CD4-positive, alpha-beta T cell treated with Interleukin-6 at 100 ng/mL for 8 hours (primary cell): ENCODE data around the gene ZNF281.
"Not testable (repeated sequence)": the region's sequence is repeated elsewhere in the genome, so short reads cannot be mapped to it uniquely, and the experiment has no call there.

Source experiments
- DNase-seq: peaks from one replicate; pipeline ENCODE4 v3.0.0-alpha.2; 2020; ENCODE audit warnings: mixed read lengths, low spot score

The ZNF281 gene

DNA sequence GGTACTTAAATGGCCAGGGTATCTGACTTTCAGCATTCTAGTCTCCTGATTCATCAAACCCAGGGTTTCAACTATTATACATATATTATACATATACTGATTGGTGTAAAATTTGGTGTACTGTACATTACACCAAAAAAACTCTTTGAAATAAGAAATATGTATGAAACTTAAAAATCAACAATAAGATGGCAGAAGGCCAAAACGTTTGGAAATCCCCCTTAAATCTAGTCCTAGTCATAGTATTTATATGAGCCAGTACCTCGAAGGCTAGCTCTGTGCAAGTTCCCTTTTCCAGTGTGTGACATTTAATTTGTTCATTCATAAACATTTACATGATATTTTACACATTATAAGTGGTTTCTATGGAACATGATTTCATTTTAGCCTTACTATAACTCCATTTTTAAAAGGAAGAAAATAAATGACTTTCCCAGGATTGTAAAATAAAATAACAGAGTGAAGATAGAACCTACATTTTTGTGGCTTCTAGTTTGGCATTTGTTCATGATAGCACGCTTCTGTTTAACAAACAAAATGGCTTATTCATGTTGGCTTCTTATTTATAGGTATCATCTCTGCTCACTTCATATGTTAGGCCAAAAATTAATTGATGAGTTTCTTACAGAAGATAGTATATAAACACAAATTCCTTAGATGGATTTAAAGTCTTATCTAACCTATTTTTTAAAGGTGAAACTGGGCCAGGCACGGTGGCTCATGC, 18.8 kb upstream of the ZNF281 start:
- no peak for DNase-seq

DNA sequence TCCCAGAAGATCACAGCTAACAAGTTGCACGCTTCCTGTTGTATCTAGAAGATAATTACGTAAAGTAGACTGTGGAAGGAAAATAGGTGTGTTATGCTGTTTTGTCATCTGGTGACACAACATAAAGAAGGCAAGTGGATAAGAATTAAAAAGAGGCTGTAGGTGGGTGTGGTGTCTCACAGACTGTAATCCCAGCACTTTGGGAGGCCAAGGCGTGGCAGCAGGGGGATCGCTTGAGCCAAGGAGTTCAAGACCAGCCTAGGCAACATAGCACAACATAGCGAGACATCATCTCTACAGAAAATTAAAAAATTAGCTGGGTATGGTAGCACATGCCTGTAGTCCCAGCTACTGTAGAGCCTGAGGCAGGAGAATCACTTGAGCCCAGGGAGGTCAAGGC, 17.9 kb upstream of the ZNF281 start:
- DNase-seq: no peak

DNA sequence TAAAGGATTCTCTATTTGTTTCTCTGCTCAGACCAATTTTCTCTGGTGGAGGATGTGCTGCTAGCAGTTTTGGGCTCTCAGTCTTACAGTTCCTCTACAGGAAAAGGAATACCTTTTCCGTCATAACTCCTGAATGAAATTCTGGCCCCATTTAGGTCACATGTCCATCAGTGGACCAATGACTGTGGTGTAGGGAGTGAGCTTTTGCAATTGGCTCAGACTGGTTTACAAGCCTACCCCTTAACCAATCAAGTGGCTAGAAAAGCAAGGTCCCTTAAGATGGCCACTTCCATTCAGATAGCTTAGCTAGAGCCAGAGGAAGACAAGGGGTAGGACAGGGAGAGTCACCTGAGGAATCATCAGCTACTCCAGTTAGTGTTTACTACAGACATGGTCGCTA, 16.4 kb upstream of the ZNF281 start:
- no peak for DNase-seq

DNA sequence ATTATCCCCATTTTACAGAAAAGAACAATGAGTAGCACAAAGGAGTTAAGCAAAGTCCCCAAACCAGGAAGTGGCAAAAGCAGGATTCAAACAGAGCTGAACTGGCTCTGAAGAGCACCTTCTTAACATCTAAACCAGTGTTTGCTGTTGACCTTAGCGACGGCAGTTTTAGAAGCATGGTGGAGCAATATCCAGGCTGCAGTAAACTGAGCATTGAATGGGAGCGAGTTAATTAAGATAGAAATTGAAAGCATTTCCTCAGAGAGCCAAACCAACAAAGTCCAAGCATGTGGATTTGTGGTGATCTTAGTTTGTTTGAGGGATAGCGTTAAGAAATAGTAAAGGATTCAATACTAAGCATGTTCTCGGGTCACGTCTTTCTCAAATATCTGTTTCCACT, 13.4 kb upstream of the ZNF281 start:
- DNase-seq: no peak

DNA sequence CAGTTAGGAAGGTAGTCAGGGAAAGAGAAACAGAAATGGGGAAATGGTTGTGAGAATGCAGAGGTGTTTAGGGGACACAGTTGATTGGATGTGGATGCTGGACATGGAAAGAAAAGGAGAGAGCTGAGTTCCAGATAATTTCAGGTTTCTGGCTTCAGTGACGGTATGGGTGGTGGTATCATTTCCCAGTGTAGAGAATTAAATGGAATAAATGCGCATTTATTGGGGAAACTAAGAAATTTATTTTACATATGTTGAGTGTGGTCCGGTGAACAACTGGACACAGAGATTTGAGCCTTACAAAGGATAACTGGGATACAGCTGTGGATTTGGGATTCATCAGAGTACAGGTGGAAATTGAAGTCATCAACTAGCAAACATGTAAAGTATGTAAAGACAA, 12.4 kb upstream of the ZNF281 start:
- no peak for DNase-seq

DNA sequence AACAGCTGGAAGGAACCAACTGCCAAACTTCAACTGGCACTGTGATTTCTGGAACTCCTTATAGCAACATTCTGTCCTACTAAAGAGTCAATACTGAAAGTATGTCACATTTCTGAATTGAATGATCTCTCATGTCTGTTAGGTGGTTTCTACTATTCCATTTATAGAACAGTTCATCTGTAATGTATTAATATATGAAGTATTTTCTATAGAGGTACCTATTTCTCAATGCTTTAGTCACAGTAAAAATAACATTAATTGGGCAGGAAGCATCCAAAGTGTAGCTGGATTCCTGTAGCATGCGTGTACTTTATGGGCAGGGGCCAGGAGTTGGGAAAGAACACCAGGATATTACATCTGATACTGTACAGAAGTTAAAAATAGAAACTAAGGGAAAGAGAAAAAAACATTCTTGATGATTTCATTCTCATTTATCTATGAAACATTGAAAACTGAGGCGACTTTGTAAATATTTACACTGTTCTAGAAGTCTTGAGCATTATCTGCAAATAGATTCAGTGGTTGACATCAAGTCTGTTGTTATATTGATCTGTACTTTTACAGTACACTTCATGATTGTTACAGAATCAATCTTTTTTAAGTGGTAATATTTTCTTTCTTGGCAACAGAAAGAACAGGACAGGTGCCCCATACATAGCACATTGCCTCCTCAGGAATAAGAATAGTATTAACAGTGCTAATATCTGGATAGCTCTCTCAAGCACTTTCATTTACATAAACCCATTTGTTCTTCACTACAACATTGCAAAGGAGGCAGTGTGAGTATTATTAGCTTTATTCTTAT, 6.2 kb upstream of the ZNF281 start:
- no peak for DNase-seq

DNA sequence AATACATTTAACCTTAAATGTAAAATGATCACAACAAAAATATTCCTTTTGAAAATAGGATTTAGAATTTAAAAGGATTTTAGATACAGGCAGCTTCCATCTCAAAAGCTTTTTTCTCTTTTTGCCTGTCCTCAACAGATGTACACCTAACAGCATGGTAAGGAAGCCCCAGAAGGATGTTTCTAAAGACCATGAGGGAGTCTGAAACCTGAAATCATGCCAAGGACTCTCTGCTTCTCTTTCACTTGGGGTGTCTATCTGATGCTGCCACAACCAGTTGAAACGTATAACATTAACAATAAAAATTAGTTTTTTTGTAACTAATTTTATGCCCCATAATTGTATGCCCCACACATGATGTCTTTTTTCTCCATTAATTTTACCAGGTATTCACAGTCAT, 5.4 kb upstream of the ZNF281 start:
- no peak for DNase-seq

DNA sequence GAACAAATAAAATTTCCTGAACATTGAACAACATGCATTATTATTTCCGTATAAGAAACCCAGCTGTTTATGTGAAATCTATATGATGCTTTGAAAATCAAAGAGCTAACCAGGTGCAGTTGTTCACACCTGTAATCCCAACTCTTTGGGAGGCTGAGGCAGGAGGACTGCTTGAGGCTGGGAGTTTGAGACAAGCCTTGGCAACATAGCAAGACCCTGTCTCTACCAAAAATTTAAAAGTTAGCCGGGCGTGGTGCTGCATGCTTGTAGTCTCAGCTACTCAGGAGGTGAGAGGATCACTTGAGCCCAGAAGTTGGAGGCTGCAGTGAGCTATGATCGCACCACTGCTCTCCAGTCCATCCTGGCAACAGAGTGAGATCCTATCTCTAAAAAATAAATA, 4.8 kb upstream of the ZNF281 start:
- no peak for DNase-seq

DNA sequence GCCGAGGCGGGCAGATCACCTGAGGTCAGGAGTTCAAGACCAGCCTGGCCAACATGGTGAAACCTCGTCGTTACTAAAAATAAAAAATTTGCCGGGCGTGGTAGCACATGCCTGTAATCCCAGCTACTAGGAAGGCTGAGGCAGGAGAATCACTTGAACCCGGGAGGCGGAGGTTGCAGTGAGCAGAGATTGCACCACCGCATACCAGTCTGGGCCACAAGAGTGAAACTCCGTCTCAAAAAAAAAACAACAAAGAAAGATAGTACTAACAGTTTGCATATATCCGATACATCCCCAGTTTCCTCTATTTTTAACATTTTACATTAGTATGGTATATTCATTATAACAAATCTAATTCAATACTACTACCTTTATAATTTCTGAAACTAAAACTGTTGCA, 3.9 kb upstream of the ZNF281 start:
- not testable (repeated sequence) for DNase-seq

DNA sequence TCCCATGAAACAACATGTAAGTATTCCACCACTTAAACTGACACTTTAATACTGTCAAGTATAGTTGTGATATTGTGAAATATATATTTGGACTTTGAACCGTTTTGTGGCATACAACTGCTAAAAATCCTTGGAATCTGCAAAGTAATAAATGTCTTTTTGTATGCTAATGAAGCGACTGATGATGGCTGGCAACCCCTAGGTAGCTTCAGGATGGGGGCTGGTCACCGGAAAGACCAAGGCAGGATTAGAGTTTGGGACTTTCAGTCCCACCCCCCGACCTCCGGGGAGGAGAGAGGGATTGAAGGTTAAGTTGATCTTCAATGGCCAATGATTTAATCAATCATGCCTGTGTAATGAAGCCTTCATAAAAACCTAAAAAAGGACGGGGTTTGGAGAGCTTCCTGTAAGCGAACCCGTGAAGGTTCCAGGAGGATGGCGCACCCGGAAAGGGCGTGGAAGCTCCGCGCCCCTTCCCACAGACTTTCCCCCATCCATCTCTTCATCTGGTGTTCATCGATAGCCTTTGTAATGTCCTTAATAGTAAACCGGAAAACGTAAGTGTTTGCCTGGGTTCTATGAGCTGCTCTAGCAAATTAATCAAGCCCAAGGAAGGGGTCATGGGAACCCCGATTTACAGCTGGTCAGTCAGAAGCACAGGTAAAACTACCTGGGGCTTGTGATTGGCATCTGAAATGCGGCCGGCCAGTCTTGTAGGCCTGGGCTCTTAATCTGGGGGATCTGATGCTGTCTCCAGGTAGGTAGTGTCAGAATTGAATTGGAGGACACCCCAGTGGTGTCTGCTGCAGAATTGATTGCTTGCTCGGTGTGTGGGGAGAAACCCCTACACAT, 1.8 kb upstream of the ZNF281 start:
- DNase-seq: no peak

DNA sequence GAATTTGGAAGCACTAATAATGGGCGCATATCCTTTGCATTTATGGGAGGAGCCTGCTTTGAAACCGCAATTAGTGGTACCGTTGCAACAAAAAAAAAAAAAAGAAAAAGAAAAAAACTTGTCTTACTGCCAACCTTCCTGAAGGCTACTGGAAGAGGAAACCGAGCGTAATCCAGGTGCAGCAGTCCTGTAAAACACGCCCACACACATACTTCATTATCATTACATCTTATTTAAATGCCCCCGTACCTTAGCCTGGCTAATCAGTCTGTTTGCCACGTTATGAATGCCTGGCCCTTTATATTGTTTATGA, 686 bp upstream of the ZNF281 start:
- DNase-seq: peak; percentile 29

DNA sequence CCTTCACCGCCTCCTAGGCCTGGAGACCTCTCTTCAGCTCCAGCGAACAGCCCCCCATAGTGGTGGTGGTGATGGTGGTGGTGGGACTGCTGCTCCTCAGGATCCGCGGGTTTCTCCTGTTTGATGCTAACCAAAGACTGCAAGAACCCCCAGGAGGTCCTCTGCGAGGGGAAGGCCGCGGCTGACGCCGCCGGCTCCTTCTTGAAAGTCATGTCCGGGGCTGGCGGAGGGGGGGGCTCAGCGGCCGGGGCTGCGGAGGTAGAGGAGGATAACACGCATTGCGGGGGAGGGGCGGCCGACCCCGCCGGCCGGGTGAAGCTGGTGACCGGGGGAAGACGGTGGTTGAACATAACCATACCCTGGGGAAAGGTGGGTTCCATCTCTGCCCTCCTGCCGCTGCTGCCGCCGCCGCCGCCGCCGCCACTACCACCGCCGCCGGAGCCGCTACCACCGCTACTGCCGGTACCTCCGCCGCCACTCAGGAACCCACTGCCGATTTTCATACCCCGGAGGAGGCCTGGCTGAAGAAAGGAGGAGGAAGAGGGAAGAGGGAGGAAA, 554 bp downstream of the ZNF281 start:
- peak; percentile 14 for DNase-seq

DNA sequence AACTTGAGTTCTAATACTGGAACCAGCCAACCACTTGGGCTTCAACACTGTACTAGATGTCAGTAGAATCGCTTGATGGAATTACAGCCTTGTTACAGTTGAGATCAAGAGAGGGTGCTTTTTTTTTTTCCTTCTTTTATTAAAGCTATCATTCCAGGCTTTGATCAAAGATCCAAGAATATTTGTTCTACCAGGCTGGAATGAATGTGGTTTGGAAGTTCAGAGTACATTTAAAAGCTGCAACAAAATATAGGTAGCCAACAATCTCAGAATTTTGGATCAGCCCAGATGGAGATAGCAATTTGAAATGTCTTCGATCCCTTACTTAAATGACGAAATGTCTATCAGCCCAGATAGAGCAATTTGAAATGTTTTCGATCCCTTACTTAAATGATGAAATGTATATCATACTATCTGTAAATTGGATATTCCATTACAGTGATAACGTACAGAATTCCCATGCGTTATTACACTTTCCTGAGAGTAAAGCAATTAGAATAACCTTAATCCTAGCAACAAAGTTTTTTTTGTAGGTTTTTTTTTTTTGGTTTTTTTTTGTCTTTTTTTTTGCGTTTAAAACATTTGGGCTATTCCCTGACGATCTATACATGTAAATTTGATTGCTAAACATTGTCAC, 3.6 kb downstream of the ZNF281 start:
- no peak for DNase-seq

DNA sequence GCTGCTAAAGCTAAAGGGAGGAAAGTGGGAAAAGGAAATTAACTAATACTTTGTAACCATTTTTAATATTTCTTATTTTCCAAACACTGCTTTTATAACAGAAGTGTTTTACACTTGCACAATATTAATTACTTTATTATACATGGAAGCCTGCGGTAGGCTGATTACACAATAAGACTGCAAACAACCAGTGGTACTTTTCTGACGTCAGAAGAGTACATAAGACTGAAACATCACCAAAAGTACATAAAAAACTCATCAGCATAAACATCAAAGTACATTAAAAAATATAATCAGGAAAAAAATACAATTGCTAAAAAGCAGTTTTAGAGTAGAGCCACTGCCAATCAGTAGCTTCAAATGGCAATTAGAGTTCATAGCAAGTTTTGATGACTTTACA, 4.6 kb downstream of the ZNF281 start:
- DNase-seq: no peak

DNA sequence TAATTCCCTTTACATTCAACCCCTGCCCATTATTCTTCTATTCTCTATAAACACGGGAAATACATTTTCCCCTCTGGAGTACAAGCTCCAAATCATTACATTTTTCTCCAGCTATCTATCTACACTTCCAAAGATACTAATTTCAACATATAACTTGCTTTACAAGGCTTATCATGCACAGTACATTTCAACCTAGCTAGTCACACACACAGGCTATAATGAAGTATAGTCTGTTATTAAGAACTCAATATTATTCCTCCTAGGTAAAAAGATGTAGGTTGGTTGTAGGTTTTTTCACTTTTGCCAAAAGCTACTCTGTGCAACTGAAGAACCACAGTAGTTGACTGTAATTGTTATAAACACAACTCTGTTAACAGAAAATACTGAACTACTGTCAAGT, 8.1 kb downstream of the ZNF281 start:
- DNase-seq: no peak

DNA sequence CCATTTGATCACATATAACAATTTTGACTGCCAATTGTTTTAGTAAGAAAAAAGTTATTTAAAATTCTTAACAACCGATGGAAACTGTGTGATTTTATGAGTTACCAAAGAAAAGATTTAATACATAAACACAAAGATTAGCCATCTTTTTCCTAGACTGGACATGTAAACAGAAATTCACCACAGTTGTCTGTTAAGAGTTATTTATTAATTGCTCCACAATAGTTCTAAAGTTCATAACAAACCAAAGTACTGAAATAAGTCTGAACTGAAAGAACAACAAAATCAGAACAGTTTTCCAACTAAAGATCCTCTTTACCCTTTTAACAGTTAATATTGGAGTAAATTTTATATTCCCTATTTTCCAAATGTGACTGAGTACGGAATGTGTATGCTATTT, 8.6 kb downstream of the ZNF281 start:
- DNase-seq: no peak

DNA sequence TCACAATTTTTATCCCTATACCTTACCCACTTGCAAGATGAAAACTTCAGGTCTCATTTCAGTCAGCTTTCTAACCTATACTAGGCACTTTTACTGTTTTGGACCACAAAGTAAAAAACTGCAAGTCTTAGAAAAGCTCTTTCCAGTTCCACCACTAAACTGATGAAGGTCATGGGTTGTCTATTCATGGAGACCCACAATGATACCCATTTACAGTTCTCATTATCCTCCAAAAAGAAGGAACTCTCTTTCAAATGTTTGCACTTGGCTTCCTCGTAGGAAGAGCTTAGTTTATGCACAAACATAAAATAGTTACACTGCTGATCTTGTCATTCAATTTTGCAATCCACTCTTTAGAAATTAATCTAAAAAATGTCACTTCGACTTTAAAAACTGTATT, 9.3 kb downstream of the ZNF281 start:
- DNase-seq: no peak

DNA sequence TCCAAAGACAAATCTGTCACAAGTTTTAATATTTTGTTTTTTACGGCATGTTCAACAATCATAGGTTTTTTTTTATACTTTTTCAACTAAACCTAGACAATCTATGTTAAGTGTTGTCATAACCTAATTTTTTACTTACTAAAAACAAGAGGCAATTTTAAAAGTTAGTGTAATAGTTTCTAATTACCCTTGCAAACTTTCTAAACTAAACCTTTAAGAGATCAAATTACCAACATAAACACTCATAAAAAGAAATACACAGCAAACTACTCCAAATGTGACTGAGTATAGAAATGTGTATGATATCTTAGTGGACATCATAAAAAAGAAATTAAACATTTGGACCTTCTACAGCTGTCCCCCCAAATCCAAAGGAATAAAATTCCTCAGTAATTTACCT, 10.0 kb downstream of the ZNF281 start:
- no peak for DNase-seq

DNA sequence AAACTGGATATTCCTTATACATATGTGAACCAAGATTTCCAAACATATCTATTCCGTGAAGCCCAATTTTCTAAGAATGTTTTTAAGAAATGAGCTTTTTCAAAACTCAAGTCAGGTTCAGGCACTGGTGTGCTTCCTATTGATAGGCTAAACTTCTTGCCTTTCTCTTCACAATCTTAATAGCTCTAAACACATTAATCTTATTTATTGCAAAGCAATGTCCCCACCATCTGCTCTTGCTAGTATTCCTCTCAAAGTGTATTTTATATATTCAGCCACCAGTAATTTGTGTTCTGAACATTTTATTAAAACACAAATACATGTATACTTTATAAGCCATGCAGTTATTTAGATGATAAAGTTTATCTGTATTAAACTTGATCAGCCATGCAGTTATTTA, 11.5 kb downstream of the ZNF281 start:
- DNase-seq: no peak

DNA sequence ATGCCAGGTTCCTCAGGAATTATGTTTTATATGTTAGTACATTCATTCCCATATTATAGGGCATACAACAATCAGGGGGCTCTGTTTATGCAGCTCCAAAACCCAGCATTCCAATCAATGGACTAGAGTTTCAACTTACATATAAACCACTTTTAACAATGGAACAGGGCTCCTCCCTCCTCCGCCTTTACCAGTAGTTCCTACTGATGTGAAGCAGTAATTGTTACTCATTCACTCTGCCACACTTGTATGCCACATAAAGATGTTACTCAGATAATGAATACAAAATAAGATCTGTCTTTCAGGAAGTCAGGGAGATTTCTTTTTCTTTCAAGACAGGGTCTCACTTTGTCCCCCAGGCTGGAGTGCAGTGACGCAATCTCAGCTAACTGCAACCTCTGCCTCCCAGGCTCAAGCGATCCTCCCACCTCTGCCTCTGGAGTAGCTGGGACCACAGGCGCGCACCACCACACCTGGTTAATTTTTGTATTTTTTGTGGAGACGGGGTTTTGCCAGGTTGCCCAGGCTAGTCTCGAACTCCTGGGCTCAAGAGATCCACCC, 17.1 kb downstream of the ZNF281 start:
- no peak for DNase-seq

DNA sequence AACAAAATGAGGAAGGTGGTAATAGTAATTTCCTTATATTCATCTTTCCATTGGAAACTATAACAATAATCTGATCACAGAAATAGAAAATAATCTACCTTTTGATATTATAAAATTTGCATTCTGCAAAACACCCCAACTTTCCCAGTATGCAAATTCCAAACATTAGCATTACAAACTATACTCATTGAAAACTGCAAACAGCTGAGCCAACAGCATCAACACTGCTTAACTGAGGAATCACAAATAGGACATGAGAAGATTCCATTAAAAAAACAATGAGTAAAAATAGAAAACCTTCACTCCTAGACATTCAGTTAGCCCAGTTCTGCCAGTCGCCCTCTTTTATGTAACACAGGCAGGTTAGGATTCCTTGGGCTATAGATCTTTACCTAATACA, 18.1 kb downstream of the ZNF281 start:
- DNase-seq: no peak

DNA sequence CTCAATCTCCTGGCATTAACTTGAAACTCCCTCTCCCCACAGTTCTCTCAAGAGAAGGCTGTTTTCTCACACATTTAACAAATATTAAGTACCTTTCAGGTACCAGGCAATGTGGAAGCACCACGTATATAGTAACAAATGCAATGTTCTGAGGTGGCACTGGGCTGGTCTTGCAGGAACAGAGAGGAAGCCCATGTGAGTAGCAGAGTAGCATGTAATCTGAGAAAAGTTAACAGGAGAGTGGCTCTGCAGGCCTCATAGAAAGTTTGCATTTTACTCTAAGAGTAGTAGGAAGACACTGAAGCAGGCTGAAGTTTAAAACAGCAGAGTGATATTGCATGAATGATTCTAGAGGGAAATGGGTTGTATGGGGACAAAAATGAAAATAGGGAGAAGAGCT, 21.0 kb downstream of the ZNF281 start:
- DNase-seq: no peak
